MM.1S (cell line): ENCODE data around the gene AGAP3.

Source experiments
- DNase-seq: peaks from one replicate; pipeline ENCODE4 v3.0.0-alpha.2; 2015
- H2AFZ ChIP-seq: fragments of 300-600 bp; sonication (generic); 2 replicates; pipeline ENCODE4 v1.6.0; 2016; ENCODE audit warnings: antibody characterized with exemption, low read length
- H3F3A ChIP-seq: fragments of 300-600 bp; sonication (generic); 2 replicates; pipeline ENCODE4 v1.6.1; 2016; ENCODE audit warnings: mild to moderate bottlenecking, antibody characterized with exemption, low read length, moderate library complexity, mixed read lengths; ENCODE audit not compliant: insufficient read depth
- H3K27ac ChIP-seq: fragments of 300-600 bp; sonication (generic); 2 replicates; pipeline ENCODE4 v1.5.1; 2016; ENCODE audit warnings: mild to moderate bottlenecking, low read length
- H3K27me3 ChIP-seq: fragments of 300-600 bp; sonication (generic); replicated peaks from 2 replicates; pipeline ENCODE4 v1.6.0; 2016; ENCODE audit warnings: low read length; ENCODE audit not compliant: insufficient read depth
- H3K36me3 ChIP-seq: fragments of 300-600 bp; sonication (generic); replicated peaks from 2 replicates; pipeline ENCODE4 v1.6.1; 2016; ENCODE audit warnings: mild to moderate bottlenecking, low read length, mixed read lengths; ENCODE audit not compliant: insufficient read depth
- H3K4me1 ChIP-seq: fragments of 300-600 bp; sonication (generic); 2 replicates; pipeline ENCODE4 v1.6.1; 2016; ENCODE audit warnings: low read length, mixed read lengths
- H3K4me2 ChIP-seq: fragments of 300-600 bp; sonication (generic); 2 replicates; pipeline ENCODE4 v1.6.0; 2016; ENCODE audit warnings: low read depth, low read length
- H3K4me3 ChIP-seq: fragments of 300-600 bp; sonication (generic); 2 replicates; pipeline ENCODE4 v1.5.1; 2016; ENCODE audit warnings: low read length, mixed read lengths
- H3K79me2 ChIP-seq: fragments of 300-600 bp; sonication (generic); 2 replicates; pipeline ENCODE4 v1.6.1; 2016; ENCODE audit warnings: mixed run types, low read length, mixed read lengths
- H3K9ac ChIP-seq: fragments of 300-600 bp; sonication (generic); 2 replicates; pipeline ENCODE4 v1.6.1; 2016; ENCODE audit warnings: low read length, mixed read lengths
- H3K9me2 ChIP-seq: fragments of 300-600 bp; sonication (generic); replicated peaks from 2 replicates; pipeline ENCODE4 v1.6.1; 2016; ENCODE audit warnings: mild to moderate bottlenecking, low read length, mixed read lengths; ENCODE audit not compliant: insufficient read depth
- H3K9me3 ChIP-seq: fragments of 300-600 bp; sonication (generic); replicated peaks from 2 replicates; pipeline ENCODE4 v1.6.1; 2016; ENCODE audit warnings: mild to moderate bottlenecking, low read length, mixed read lengths; ENCODE audit not compliant: insufficient read depth
- H4K20me1 ChIP-seq: fragments of 300-600 bp; sonication (generic); 2 replicates; pipeline ENCODE4 v1.6.1; 2016; ENCODE audit warnings: mild to moderate bottlenecking, low read length, moderate library complexity, mixed read lengths; ENCODE audit not compliant: insufficient read depth
- EZH2 ChIP-seq: fragments of 300-600 bp; sonication (generic); optimal IDR thresholded peaks from 2 replicates; pipeline ENCODE3; 2017; ENCODE audit warnings: low read depth, mild to moderate bottlenecking, antibody characterized with exemption, low read length, mixed read lengths
- EZH2phosphoT487 ChIP-seq: fragments of 300-600 bp; sonication (generic); IDR thresholded peaks from 2 replicates; pipeline ENCODE4 v1.6.1; 2018; ENCODE audit warnings: antibody characterized with exemption, low read length
- TF ChIP-seq, protein P1 (sequence below): fragments of 300-600 bp; sonication (generic); IDR thresholded peaks from 2 replicates; pipeline ENCODE4 v1.5.1; 2016; ENCODE audit warnings: antibody characterized with exemption, low read length, mixed read lengths

The AGAP3 gene

DNA sequence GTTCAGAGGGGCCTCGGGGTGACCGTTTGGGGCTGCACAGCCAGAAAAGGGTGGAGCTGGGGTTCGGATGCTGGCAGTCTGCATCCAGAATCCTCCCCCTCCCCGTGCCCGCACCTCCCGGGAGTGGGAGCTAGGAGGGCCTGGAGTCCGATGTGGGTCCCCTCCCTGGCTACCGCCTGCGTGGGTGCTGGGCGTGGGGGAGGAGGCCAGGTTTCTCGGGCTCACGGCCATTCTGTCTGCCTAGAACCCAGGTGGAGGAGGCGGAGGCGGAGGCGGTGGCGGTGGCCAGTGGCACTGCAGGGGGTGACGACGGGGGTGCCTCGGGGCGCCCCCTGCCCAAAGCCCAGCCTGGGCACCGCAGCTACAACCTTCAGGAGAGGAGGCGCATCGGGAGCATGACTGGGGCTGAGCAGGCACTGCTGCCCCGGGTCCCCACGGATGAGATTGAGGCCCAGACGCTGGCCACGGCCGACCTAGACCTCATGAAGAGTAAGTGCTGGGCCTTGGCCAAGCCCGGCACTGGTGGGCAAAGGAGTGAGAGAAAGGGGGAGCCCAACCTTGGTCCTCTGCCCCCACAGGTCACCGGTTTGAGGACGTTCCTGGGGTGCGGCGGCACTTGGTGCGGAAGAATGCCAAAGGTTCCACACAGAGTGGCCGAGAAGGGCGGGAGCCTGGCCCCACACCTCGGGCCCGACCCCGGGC is 19.9 kb upstream of the AGAP3 start:
- H3K36me3 ChIP-seq, result 0 out of 2 replicates have a peak, but pooled peaks cover 3% of the 10 kb centered on the region
- no peak overlapping the region for H2AFZ ChIP-seq
- peaks cover 14% of the 10 kb centered on the region for H3K79me2 ChIP-seq
- H3K9me2 ChIP-seq, result no peaks in the 10 kb centered on the region
- TF ChIP-seq, protein P1, sequence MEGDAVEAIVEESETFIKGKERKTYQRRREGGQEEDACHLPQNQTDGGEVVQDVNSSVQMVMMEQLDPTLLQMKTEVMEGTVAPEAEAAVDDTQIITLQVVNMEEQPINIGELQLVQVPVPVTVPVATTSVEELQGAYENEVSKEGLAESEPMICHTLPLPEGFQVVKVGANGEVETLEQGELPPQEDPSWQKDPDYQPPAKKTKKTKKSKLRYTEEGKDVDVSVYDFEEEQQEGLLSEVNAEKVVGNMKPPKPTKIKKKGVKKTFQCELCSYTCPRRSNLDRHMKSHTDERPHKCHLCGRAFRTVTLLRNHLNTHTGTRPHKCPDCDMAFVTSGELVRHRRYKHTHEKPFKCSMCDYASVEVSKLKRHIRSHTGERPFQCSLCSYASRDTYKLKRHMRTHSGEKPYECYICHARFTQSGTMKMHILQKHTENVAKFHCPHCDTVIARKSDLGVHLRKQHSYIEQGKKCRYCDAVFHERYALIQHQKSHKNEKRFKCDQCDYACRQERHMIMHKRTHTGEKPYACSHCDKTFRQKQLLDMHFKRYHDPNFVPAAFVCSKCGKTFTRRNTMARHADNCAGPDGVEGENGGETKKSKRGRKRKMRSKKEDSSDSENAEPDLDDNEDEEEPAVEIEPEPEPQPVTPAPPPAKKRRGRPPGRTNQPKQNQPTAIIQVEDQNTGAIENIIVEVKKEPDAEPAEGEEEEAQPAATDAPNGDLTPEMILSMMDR, result no peak
- TF ChIP-seq EZH2phosphoT487, result no peak
- no peak for TF ChIP-seq EZH2
- no peak overlapping the region for H3K4me3 ChIP-seq
- H3K4me1 ChIP-seq, result no peaks in the 10 kb centered on the region
- no peaks in the 10 kb centered on the region for H3F3A ChIP-seq
- H3K27ac ChIP-seq, result no peak overlapping the region
- no peak overlapping the region for H3K4me2 ChIP-seq
- H4K20me1 ChIP-seq, result no peaks in the 10 kb centered on the region
- DNase-seq, result no peak
- no peaks in the 10 kb centered on the region for H3K27me3 ChIP-seq
- H3K9me3 ChIP-seq, result no peaks in the 10 kb centered on the region
- no peak overlapping the region for H3K9ac ChIP-seq

DNA sequence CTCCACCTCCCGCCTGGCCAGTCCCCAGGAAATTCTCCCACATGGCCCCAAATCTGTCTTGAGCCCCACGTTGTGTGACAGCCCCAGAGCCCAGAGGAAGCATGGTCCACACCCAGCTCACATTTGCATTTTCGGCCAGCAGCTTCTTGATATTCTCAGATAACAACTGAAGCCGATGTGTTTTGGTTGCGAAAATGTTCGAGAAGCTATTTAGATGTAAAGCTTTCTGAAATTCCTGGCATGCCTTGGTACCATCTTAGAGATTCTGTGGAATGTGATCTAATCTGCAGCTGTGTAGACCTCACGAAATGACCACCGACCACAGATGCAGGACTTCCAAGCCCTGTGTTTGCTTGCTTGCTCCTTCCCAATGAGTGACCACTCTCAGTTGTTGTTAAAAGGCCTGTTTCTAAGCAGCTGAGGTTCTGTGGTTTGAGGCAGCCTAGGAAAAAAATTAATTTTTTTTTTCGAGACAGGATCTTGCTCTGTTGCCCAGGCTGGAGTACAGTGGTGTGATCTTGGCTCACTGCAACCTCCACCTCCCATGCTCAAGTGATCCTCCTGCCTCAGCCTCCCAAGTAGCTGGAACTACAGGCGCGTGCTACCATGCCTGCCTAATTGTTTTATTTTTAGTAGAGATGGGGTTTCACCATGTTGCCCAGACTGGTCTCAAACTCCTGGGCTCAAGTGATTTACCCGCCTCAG is 18.1 kb upstream of the AGAP3 start:
- H3K27ac ChIP-seq, result no peak overlapping the region
- H3K4me1 ChIP-seq, result no peaks in the 10 kb centered on the region
- no peaks in the 10 kb centered on the region for H3K9me3 ChIP-seq
- no peaks in the 10 kb centered on the region for H3F3A ChIP-seq
- no peak for DNase-seq
- H3K27me3 ChIP-seq, result no peaks in the 10 kb centered on the region
- H3K36me3 ChIP-seq, result 0 out of 2 replicates have a peak, but pooled peaks cover 3% of the 10 kb centered on the region
- no peak overlapping the region for H3K4me2 ChIP-seq
- H3K79me2 ChIP-seq, result no peaks in the 10 kb centered on the region
- H3K9me2 ChIP-seq, result no peaks in the 10 kb centered on the region
- no peak overlapping the region for H2AFZ ChIP-seq
- no peaks in the 10 kb centered on the region for H4K20me1 ChIP-seq
- no peak overlapping the region for H3K4me3 ChIP-seq
- no peak overlapping the region for H3K9ac ChIP-seq
- TF ChIP-seq, protein P1, result no peak
- TF ChIP-seq EZH2phosphoT487, result no peak
- TF ChIP-seq EZH2, result no peak

DNA sequence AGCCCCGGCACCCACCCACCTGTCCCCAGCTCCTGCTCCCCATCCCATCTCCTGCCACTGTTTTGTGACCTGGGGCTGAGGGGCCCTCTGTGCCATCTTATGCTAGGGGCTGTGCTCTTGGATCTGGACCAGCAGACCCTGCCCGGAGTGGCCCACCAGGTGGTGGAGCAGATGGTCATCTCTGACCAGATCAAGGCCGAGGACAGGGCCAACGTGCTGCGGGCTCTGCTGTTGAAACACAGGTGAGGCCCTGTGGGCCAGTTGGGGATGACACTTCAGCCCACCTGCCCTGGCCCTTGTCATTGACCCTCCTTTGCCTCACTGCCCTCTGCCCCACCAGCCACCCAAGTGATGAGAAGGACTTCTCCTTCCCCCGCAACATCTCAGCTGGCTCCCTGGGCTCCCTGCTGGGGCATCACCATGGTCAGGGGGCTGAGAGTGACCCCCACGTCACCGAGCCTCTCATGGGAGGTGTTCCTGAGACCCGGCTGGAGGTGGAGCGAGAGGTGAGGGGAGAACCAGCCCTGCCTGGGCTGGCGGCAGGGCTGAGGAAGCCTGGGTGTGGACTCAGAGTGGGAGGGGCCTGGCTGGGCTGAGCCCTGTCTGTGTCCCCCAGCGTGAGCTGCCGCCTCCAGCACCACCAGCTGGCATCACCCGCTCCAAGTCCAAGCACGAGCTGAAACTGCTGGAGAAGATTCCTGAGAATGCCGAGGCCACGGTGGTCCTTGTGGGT is 16.3 kb upstream of the AGAP3 start:
- no peak overlapping the region for H3K4me3 ChIP-seq
- no peaks in the 10 kb centered on the region for H3K9me2 ChIP-seq
- H3K27ac ChIP-seq, result no peak overlapping the region
- H2AFZ ChIP-seq, result no peak overlapping the region
- no peaks in the 10 kb centered on the region for H3K27me3 ChIP-seq
- peaks cover 3% of the 10 kb centered on the region; the same call in 1 of the 2 replicates for H3F3A ChIP-seq
- no peaks in the 10 kb centered on the region for H4K20me1 ChIP-seq
- peaks cover 3% of the 10 kb centered on the region; the same call in 1 of the 2 replicates for H3K36me3 ChIP-seq
- H3K4me2 ChIP-seq, result no peak overlapping the region
- no peak overlapping the region for H3K9ac ChIP-seq
- no peak for DNase-seq
- H3K9me3 ChIP-seq, result no peaks in the 10 kb centered on the region
- TF ChIP-seq, protein P1, result no peak
- TF ChIP-seq EZH2 (no peak), EZH2phosphoT487 (no peak)
- no peaks in the 10 kb centered on the region for H3K79me2 ChIP-seq
- H3K4me1 ChIP-seq, result no peaks in the 10 kb centered on the region
